SU-DHL-6 (cell line): ENCODE results near the gene TRIM32.

Source experiments
- H2AFZ ChIP-seq: fragments of 200-600 bp; sonication (generic); 2 replicates; pipeline ENCODE4 v1.6.1; 2014; ENCODE audit warnings: low read depth, mild to moderate bottlenecking, moderate library complexity, mixed read lengths, antibody characterized with exemption, low read length; ENCODE audit not compliant: severe bottlenecking
- H3F3A ChIP-seq: fragments of 200-600 bp; shearing (Covaris generic); 2 replicates; pipeline ENCODE4 v1.6.0; 2016; ENCODE audit warnings: antibody characterized with exemption, mild to moderate bottlenecking; ENCODE audit not compliant: insufficient read depth
- H3K27ac ChIP-seq: fragments of 200-600 bp; sonication (generic); 2 replicates; pipeline ENCODE4 v1.5.1; 2016; ENCODE audit warnings: low read depth, mild to moderate bottlenecking, low read length, moderate library complexity, mixed read lengths
- H3K27me3 ChIP-seq: fragments of 200-600 bp; sonication (generic), shearing (Covaris generic); 2 replicates; pipeline ENCODE4 v1.6.0; 2014; ENCODE audit warnings: mild to moderate bottlenecking, low read length
- H3K36me3 ChIP-seq: fragments of 200-600 bp; sonication (generic); 2 replicates; pipeline ENCODE4 v1.6.1; 2014; ENCODE audit warnings: mild to moderate bottlenecking, low read length, mixed read lengths
- H3K4me2 ChIP-seq: fragments of 300-600, 200-600 bp; shearing (Covaris generic), sonication (generic); 2 replicates; pipeline ENCODE4 v1.6.0; 2014; ENCODE audit warnings: low read length, low read depth, mild to moderate bottlenecking; ENCODE audit not compliant: poor library complexity, severe bottlenecking
- H3K4me3 ChIP-seq: fragments of 200-600 bp; sonication (generic); 2 replicates; pipeline ENCODE4 v1.5.1; 2014; ENCODE audit warnings: antibody characterized with exemption, low read length, mild to moderate bottlenecking, mixed read lengths; ENCODE audit not compliant: insufficient read depth, poor library complexity, severe bottlenecking
- H3K79me2 ChIP-seq: fragments of 200-600 bp; sonication (generic); 2 replicates; pipeline ENCODE4 v1.6.1; 2014; ENCODE audit warnings: mild to moderate bottlenecking, low read length, moderate library complexity; ENCODE audit not compliant: insufficient read depth
- H3K9ac ChIP-seq: fragments of 200-600 bp; sonication (generic); 2 replicates; pipeline ENCODE4 v1.7.0; 2014; ENCODE audit warnings: mild to moderate bottlenecking, low read length
- H3K9me2 ChIP-seq: fragments of 200-600 bp; sonication (generic); replicated peaks from 2 replicates; pipeline ENCODE4 v1.6.1; 2014; ENCODE audit warnings: low read length; ENCODE audit not compliant: insufficient read depth
- H3K9me3 ChIP-seq: fragments of 200-600 bp; sonication (generic); 2 replicates; pipeline ENCODE4 v1.6.1; 2014; ENCODE audit warnings: low read length, mixed read lengths; ENCODE audit not compliant: insufficient read depth
- H4K20me1 ChIP-seq: fragments of 200-600 bp; sonication (generic); 2 replicates; pipeline ENCODE4 v1.6.1; 2014; ENCODE audit warnings: low read depth, mild to moderate bottlenecking, antibody characterized with exemption, low read length, moderate library complexity, mixed read lengths
- EZH2phosphoT487 ChIP-seq: fragments of 200-600 bp; sonication (generic), shearing (Covaris generic); conservative IDR thresholded peaks from 2 replicates; pipeline ENCODE4 v1.6.1; 2018; ENCODE audit warnings: mild to moderate bottlenecking, antibody characterized with exemption, low read length, moderate library complexity, mixed read lengths
- TF ChIP-seq, protein P1 (sequence below): fragments of 200-600 bp; sonication (generic); IDR thresholded peaks from one replicate; pipeline ENCODE4 v1.5.1; 2017; ENCODE audit warnings: antibody characterized with exemption, mild to moderate bottlenecking, low read length, moderate library complexity; ENCODE audit not compliant: insufficient read depth, poor library complexity, severe bottlenecking

The TRIM32 gene

DNA sequence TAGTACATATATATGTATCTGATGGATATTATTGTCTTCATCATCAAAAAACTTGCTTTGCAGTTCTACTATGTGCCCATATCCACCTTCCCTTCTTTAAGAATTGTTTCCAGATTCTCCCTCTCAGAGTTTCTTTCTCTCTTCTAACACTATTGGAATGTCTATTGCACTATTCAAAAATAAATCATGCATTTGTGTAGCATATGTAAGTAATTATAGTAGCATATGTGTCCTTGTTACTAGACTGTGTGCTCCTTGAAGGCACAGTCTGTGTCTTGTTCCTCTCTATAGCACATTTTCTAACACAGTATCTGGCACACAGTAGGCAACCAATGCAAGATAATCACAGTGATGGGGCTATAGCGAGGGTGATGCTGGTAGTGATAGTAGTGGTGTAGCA is 43.4 kb upstream of the TRIM32 start:
- H3K9me2 ChIP-seq, result no peaks in the 10 kb centered on the region
- no peaks in the 10 kb centered on the region for H3K36me3 ChIP-seq
- no peak for TF ChIP-seq EZH2phosphoT487
- TF ChIP-seq, protein P1, sequence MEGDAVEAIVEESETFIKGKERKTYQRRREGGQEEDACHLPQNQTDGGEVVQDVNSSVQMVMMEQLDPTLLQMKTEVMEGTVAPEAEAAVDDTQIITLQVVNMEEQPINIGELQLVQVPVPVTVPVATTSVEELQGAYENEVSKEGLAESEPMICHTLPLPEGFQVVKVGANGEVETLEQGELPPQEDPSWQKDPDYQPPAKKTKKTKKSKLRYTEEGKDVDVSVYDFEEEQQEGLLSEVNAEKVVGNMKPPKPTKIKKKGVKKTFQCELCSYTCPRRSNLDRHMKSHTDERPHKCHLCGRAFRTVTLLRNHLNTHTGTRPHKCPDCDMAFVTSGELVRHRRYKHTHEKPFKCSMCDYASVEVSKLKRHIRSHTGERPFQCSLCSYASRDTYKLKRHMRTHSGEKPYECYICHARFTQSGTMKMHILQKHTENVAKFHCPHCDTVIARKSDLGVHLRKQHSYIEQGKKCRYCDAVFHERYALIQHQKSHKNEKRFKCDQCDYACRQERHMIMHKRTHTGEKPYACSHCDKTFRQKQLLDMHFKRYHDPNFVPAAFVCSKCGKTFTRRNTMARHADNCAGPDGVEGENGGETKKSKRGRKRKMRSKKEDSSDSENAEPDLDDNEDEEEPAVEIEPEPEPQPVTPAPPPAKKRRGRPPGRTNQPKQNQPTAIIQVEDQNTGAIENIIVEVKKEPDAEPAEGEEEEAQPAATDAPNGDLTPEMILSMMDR, result no peak
- no peak overlapping the region for H2AFZ ChIP-seq
- no peaks in the 10 kb centered on the region for H3K9me3 ChIP-seq
- H3K4me2 ChIP-seq, result no peak overlapping the region
- no peaks in the 10 kb centered on the region for H4K20me1 ChIP-seq
- no peak overlapping the region for H3K4me3 ChIP-seq
- no peak overlapping the region for H3K9ac ChIP-seq
- H3K27ac ChIP-seq, result no peak overlapping the region
- no peaks in the 10 kb centered on the region for H3K27me3 ChIP-seq
- no peaks in the 10 kb centered on the region for H3K79me2 ChIP-seq
- H3F3A ChIP-seq, result no peaks in the 10 kb centered on the region

- H3K9me3 ChIP-seq, result no peaks in the 10 kb centered on the region
- H2AFZ ChIP-seq, result no peak overlapping the region
- no peaks in the 10 kb centered on the region for H3F3A ChIP-seq
- no peak overlapping the region for H3K4me2 ChIP-seq
- H3K27ac ChIP-seq, result no peak overlapping the region
- no peaks in the 10 kb centered on the region for H4K20me1 ChIP-seq
- H3K27me3 ChIP-seq, result no peaks in the 10 kb centered on the region
- no peaks in the 10 kb centered on the region for H3K9me2 ChIP-seq
- H3K9ac ChIP-seq, result no peak overlapping the region
- no peaks in the 10 kb centered on the region for H3K36me3 ChIP-seq
- TF ChIP-seq, protein P1, result no peak
- TF ChIP-seq EZH2phosphoT487, result no peak
- no peak overlapping the region for H3K4me3 ChIP-seq
- H3K79me2 ChIP-seq, result no peaks in the 10 kb centered on the region
Measured at GRCh38 chr9:116644091-116644688, 42.9 kb upstream of the TRIM32 start.

GRCh38 chr9:116646661-116647514 is 40.2 kb upstream of the TRIM32 start:
- Histone ChIP-seq H3K27me3 (no peaks in the 10 kb centered on the region), H3K4me3 (no peak overlapping the region), H3K9me2 (no peaks in the 10 kb centered on the region), H3K4me2 (no peak overlapping the region), H3K9ac (no peak overlapping the region), H4K20me1 (no peaks in the 10 kb centered on the region), H3K79me2 (no peaks in the 10 kb centered on the region), H3K36me3 (no peaks in the 10 kb centered on the region), H2AFZ (no peak overlapping the region), H3K9me3 (no peaks in the 10 kb centered on the region), H3K27ac (no peak overlapping the region), H3F3A (no peaks in the 10 kb centered on the region)
- TF ChIP-seq, protein P1, result peak; percentile 24
- TF ChIP-seq EZH2phosphoT487, result no peak
